ENCODE results near the gene CRNKL1.

DNA sequence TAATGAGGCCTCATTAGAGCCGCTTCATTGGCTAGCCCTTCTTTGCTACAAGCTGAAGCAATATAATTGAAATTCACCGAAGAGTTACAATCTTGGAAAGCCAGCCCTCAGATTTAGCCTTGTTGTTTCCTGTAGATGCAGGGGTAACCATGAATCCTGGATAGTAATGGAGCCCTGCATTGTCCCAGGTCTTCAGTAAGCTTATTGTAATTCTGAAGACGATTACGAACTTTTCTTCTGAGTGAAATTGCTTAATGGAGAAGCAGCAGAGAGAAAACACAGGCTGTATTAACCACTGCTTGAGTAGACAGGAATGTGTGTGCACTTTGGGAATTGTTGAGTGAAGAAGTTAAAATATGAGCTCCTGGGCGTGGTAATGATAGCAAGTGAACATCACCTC lies 61.4 kb downstream of the CRNKL1 start:
- no peak for TF ChIP-seq POLR2A (IDR thresholded peaks at IDR 0.05)
- TF ChIP-seq, protein P1, sequence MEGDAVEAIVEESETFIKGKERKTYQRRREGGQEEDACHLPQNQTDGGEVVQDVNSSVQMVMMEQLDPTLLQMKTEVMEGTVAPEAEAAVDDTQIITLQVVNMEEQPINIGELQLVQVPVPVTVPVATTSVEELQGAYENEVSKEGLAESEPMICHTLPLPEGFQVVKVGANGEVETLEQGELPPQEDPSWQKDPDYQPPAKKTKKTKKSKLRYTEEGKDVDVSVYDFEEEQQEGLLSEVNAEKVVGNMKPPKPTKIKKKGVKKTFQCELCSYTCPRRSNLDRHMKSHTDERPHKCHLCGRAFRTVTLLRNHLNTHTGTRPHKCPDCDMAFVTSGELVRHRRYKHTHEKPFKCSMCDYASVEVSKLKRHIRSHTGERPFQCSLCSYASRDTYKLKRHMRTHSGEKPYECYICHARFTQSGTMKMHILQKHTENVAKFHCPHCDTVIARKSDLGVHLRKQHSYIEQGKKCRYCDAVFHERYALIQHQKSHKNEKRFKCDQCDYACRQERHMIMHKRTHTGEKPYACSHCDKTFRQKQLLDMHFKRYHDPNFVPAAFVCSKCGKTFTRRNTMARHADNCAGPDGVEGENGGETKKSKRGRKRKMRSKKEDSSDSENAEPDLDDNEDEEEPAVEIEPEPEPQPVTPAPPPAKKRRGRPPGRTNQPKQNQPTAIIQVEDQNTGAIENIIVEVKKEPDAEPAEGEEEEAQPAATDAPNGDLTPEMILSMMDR (IDR thresholded peaks at IDR 0.05): no peak
- TF ChIP-seq EP300 (IDR thresholded peaks at IDR 0.05): no peak

Measured in stomach (tissue), 4 donors.